Activated naive CD8-positive, alpha-beta T cell treated with anti-CD3 and anti-CD28 coated beads for 36 hours (primary cell): ENCODE measurements around the gene INVS. TPM values are rescaled to one million over a fixed set of nuclear protein-coding genes. Genes with fewer than 3 reads are reported as not detected.

Experiments used
- DNase-seq: peaks from one replicate; pipeline ENCODE4 v3.0.0; 2021
- H3K27ac Mint-ChIP-seq: one replicate; pipeline ENCODE4 v1.8.0; 2022; ENCODE audit warnings: mild to moderate bottlenecking, moderate library complexity, mixed read lengths
- H3K27me3 Mint-ChIP-seq: one replicate; pipeline ENCODE4 v1.8.0; 2022; ENCODE audit warnings: mild to moderate bottlenecking, mixed read lengths
- H3K36me3 Mint-ChIP-seq: one replicate; pipeline ENCODE4 v1.8.0; 2021; ENCODE audit warnings: mild to moderate bottlenecking, mixed read lengths
- H3K4me1 Mint-ChIP-seq: one replicate; pipeline ENCODE4 v1.8.0; 2021; ENCODE audit warnings: mixed read lengths
- H3K4me3 Mint-ChIP-seq: one replicate; pipeline ENCODE4 v1.8.0; 2022; ENCODE audit warnings: mild to moderate bottlenecking, moderate library complexity, mixed read lengths
- H3K9me3 Mint-ChIP-seq: one replicate; pipeline ENCODE4 v1.8.0; 2022; ENCODE audit warnings: mixed read lengths
- total RNA-seq, 2 experiments: library from RNA; stranded (reverse); gene quantifications; one replicate each; pipeline ENCODE4 v1.2.3, GENCODE V29; 2021

The INVS gene
- total RNA-seq, 2 experiments from 2014 or later: 16.4 to 16.8 TPM

- H3K36me3 Mint-ChIP-seq: peaks cover 41% of the 10 kb centered on the region
- no peaks in the 10 kb centered on the region for H3K27me3 Mint-ChIP-seq
- H3K9me3 Mint-ChIP-seq: no peaks in the 10 kb centered on the region
- peaks cover 2% of the 10 kb centered on the region for H3K4me1 Mint-ChIP-seq
- no peak for DNase-seq
- H3K4me3 Mint-ChIP-seq: no peak overlapping the region
- H3K27ac Mint-ChIP-seq: no peak overlapping the region
These were observed 178.3 kb downstream of the INVS start for GRCh38 chr9:100277166-100277979.

- Mint-ChIP-seq H3K9me3 (peaks cover 11% of the 10 kb centered on the region), H3K27me3 (no peaks in the 10 kb centered on the region), H3K27ac (no peak overlapping the region), H3K36me3 (peaks cover 60% of the 10 kb centered on the region), H3K4me3 (no peak overlapping the region), H3K4me1 (peaks cover 2% of the 10 kb centered on the region)
- DNase-seq: no peak
These were observed 182.0 kb downstream of the INVS start for GRCh38 chr9:100281066-100281465.

GRCh38 chr9:100281676-100282387 lies 182.8 kb downstream of the INVS start:
- DNase-seq: no peak
- H3K9me3 Mint-ChIP-seq: peaks cover 11% of the 10 kb centered on the region
- H3K36me3 Mint-ChIP-seq: peaks cover 59% of the 10 kb centered on the region
- H3K4me3 Mint-ChIP-seq: no peak overlapping the region
- no peaks in the 10 kb centered on the region for H3K27me3 Mint-ChIP-seq
- H3K27ac Mint-ChIP-seq: no peak overlapping the region
- peaks cover under 1% of the 10 kb centered on the region for H3K4me1 Mint-ChIP-seq

GRCh38 chr9:100282388-100282719 lies 183.3 kb downstream of the INVS start:
- DNase-seq: no peak
- Mint-ChIP-seq H3K27ac (no peak overlapping the region), H3K27me3 (no peaks in the 10 kb centered on the region), H3K9me3 (peaks cover 11% of the 10 kb centered on the region), H3K36me3 (peaks cover 59% of the 10 kb centered on the region), H3K4me1 (no peaks in the 10 kb centered on the region), H3K4me3 (no peak overlapping the region)

- Mint-ChIP-seq H3K27ac (no peak overlapping the region), H3K4me3 (no peak overlapping the region), H3K27me3 (no peaks in the 10 kb centered on the region), H3K4me1 (no peaks in the 10 kb centered on the region), H3K36me3 (peaks cover 68% of the 10 kb centered on the region), H3K9me3 (peaks cover 20% of the 10 kb centered on the region)
- DNase-seq: no peak
These were observed 185.2 kb downstream of the INVS start for GRCh38 chr9:100284247-100284646.

- H3K27me3 Mint-ChIP-seq: no peaks in the 10 kb centered on the region
- H3K4me3 Mint-ChIP-seq: no peak overlapping the region
- peaks cover 71% of the 10 kb centered on the region for H3K36me3 Mint-ChIP-seq
- H3K27ac Mint-ChIP-seq: no peak overlapping the region
- no peaks in the 10 kb centered on the region for H3K4me1 Mint-ChIP-seq
- DNase-seq: no peak
- peaks cover 22% of the 10 kb centered on the region for H3K9me3 Mint-ChIP-seq
These were observed 186.0 kb downstream of the INVS start for GRCh38 chr9:100285080-100285479.

GRCh38 chr9:100285601-100286000 lies 186.6 kb downstream of the INVS start:
- H3K27ac Mint-ChIP-seq: no peak overlapping the region
- no peak for DNase-seq
- no peak overlapping the region for H3K4me3 Mint-ChIP-seq
- no peaks in the 10 kb centered on the region for H3K4me1 Mint-ChIP-seq
- peaks cover 69% of the 10 kb centered on the region for H3K36me3 Mint-ChIP-seq
- H3K27me3 Mint-ChIP-seq: no peaks in the 10 kb centered on the region
- peaks cover 22% of the 10 kb centered on the region for H3K9me3 Mint-ChIP-seq

GRCh38 chr9:100286257-100286656 lies 187.2 kb downstream of the INVS start:
- Mint-ChIP-seq H3K27ac (no peak overlapping the region), H3K4me1 (no peaks in the 10 kb centered on the region), H3K9me3 (peaks cover 22% of the 10 kb centered on the region), H3K27me3 (no peaks in the 10 kb centered on the region), H3K36me3 (peaks cover 70% of the 10 kb centered on the region), H3K4me3 (no peak overlapping the region)
- DNase-seq: no peak

- H3K36me3 Mint-ChIP-seq: peaks cover 77% of the 10 kb centered on the region
- H3K27ac Mint-ChIP-seq: no peak overlapping the region
- DNase-seq: no peak
- H3K27me3 Mint-ChIP-seq: no peaks in the 10 kb centered on the region
- no peaks in the 10 kb centered on the region for H3K4me1 Mint-ChIP-seq
- no peak overlapping the region for H3K4me3 Mint-ChIP-seq
- peaks cover 22% of the 10 kb centered on the region for H3K9me3 Mint-ChIP-seq
These were observed 188.1 kb downstream of the INVS start for GRCh38 chr9:100287186-100287585.

- no peak for DNase-seq
- peaks cover 49% of the 10 kb centered on the region for H3K36me3 Mint-ChIP-seq
- no peaks in the 10 kb centered on the region for H3K4me1 Mint-ChIP-seq
- H3K4me3 Mint-ChIP-seq: no peak overlapping the region
- no peaks in the 10 kb centered on the region for H3K27me3 Mint-ChIP-seq
- peaks cover 11% of the 10 kb centered on the region for H3K9me3 Mint-ChIP-seq
- no peak overlapping the region for H3K27ac Mint-ChIP-seq
These were observed 191.7 kb downstream of the INVS start for GRCh38 chr9:100290714-100291113.

- Mint-ChIP-seq H3K36me3 (peaks cover 35% of the 10 kb centered on the region), H3K4me3 (no peak overlapping the region), H3K27ac (no peak overlapping the region), H3K4me1 (no peaks in the 10 kb centered on the region), H3K27me3 (no peaks in the 10 kb centered on the region), H3K9me3 (peaks cover 10% of the 10 kb centered on the region)
- DNase-seq: no peak
These were observed 193.4 kb downstream of the INVS start for GRCh38 chr9:100292414-100292813.

- Mint-ChIP-seq H3K27ac (peak overlapping the region; percentile 22), H3K27me3 (no peaks in the 10 kb centered on the region), H3K4me1 (no peaks in the 10 kb centered on the region), H3K36me3 (peaks cover 18% of the 10 kb centered on the region), H3K9me3 (peaks cover 1% of the 10 kb centered on the region), H3K4me3 (no peak overlapping the region)
- no peak for DNase-seq
These were observed 195.3 kb downstream of the INVS start for GRCh38 chr9:100294341-100294740.

GRCh38 chr9:100294806-100295205 lies 195.8 kb downstream of the INVS start:
- Mint-ChIP-seq H3K27me3 (no peaks in the 10 kb centered on the region), H3K27ac (no peak overlapping the region), H3K4me3 (no peak overlapping the region), H3K9me3 (no peaks in the 10 kb centered on the region), H3K36me3 (peaks cover 14% of the 10 kb centered on the region), H3K4me1 (peaks cover 2% of the 10 kb centered on the region)
- DNase-seq: no peak

GRCh38 chr9:100295240-100295639 lies 196.2 kb downstream of the INVS start:
- peaks cover 11% of the 10 kb centered on the region for H3K36me3 Mint-ChIP-seq
- no peak for DNase-seq
- H3K27ac Mint-ChIP-seq: no peak overlapping the region
- H3K9me3 Mint-ChIP-seq: no peaks in the 10 kb centered on the region
- H3K4me1 Mint-ChIP-seq: peaks cover 2% of the 10 kb centered on the region
- H3K4me3 Mint-ChIP-seq: no peak overlapping the region
- no peaks in the 10 kb centered on the region for H3K27me3 Mint-ChIP-seq

GRCh38 chr9:100296407-100296806 lies 197.4 kb downstream of the INVS start:
- Mint-ChIP-seq H3K9me3 (no peaks in the 10 kb centered on the region), H3K4me3 (no peak overlapping the region), H3K27ac (peak overlapping the region; percentile 10), H3K27me3 (no peaks in the 10 kb centered on the region), H3K36me3 (peaks cover 8% of the 10 kb centered on the region), H3K4me1 (peaks cover 2% of the 10 kb centered on the region)
- DNase-seq: no peak

GRCh38 chr9:100298378-100298777 lies 199.3 kb downstream of the INVS start:
- Mint-ChIP-seq H3K27ac (peak overlapping the region; percentile 67), H3K27me3 (no peaks in the 10 kb centered on the region), H3K36me3 (peaks cover 12% of the 10 kb centered on the region), H3K4me3 (no peak overlapping the region), H3K9me3 (no peaks in the 10 kb centered on the region), H3K4me1 (peaks cover 2% of the 10 kb centered on the region)
- no peak for DNase-seq
